Spleen (tissue), 7 donors: ENCODE data around the gene PERCC1.

Source experiments
- CTCF ChIP-seq, 11 experiments: fragments of 200-600 bp in 7 of 11; fragments of 450-650 bp in 4 of 11; sonication (generic) in 4 of 11; IDR thresholded peaks in 8 of 11; conservative IDR thresholded peaks in 3 of 11; 1 replicate in 7 of 11; 2 replicates in 4 of 11; pipeline versions ENCODE4 v1.4.0 to v1.8.0; 2016 to 2021; ENCODE audit warnings: antibody characterized with exemption in 11 of 11, inconsistent platforms in 4 of 11, mild to moderate bottlenecking in 1 of 11
- POLR2A ChIP-seq, 3 donors: fragments of 450-650 bp; IDR thresholded peaks; one replicate each; pipeline ENCODE4 v1.5.1; 2017; ENCODE audit warnings: antibody characterized with exemption in 3 of 3, mild to moderate bottlenecking in 1 of 3
- donor health status: DM: no; HTN: no; CAD: no; lungs with moderate emphysema.
- donor health status: DM: no; HTN: no; CAD: no.
- donor health status: DM: no; HTN: no; CAD: no.

GRCh38 chr16:1468426-1468810 is 37.5 kb downstream of the PERCC1 start:
- TF ChIP-seq CTCF (IDR thresholded peaks at IDR 0.05 in 8 of 11, conservative IDR thresholded peaks at IDR 0.05 in 3 of 11) (no peak), POLR2A (IDR thresholded peaks at IDR 0.05) (no peak)
